ENCODE data around the gene POLE2. TPM values are rescaled to one million over a fixed set of nuclear protein-coding genes. Genes with fewer than 3 reads are reported as not detected.

The POLE2 gene
- total and polyA plus RNA-seq, 2 of the 4 experiments (the other 2 are of a cell fraction): 12.2 to 12.3 TPM

DNA sequence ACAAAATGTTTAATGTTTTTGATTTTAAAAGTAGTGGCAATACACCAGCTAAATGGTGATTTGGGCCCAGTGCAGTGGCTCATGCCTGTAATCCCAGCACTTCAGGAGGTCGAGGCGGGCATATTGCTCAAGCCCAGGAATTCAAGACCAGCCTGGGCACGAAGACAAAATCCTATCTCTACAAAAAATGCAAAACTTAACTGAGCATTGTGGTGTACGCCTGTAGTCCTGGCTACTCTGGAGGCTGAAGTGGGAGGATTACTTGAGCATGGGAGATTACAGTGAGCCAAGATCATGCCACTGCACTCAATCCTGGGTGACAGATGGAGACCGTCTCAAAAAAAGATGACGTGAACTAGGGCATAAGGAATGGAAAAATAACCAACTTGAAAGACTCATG is 72.2 kb downstream of the POLE2 start:
- BruUV-seq (replicated peaks): no TSS peak
- TF ChIP-seq POLR2A (IDR thresholded peaks at IDR 0.05; ENCODE audit: low read depth, low read length) (no peak), RCOR1 (IDR thresholded peaks at IDR 0.05; ENCODE audit: insufficient replicate concordance, low read length) (no peak)
- TF ChIP-seq, protein P1, sequence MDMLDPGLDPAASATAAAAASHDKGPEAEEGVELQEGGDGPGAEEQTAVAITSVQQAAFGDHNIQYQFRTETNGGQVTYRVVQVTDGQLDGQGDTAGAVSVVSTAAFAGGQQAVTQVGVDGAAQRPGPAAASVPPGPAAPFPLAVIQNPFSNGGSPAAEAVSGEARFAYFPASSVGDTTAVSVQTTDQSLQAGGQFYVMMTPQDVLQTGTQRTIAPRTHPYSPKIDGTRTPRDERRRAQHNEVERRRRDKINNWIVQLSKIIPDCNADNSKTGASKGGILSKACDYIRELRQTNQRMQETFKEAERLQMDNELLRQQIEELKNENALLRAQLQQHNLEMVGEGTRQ (IDR thresholded peaks at IDR 0.05; ENCODE audit: low read depth, low read length): no peak
- H2BK15ac ChIP-seq (ENCODE audit: low read depth, low read length): no peak overlapping the region
- no peak overlapping the region for H2AK9ac ChIP-seq (replicated peaks; ENCODE audit: low read depth, low read length, poor library complexity)
- H4K20me1 ChIP-seq (ENCODE audit: insufficient read depth, low read length): peaks cover 20% of the 10 kb centered on the region
- H3K4me2 ChIP-seq (ENCODE audit: low read depth, low read length): no peak overlapping the region
- H3K36me3 ChIP-seq (ENCODE audit: control insufficient read depth, insufficient read depth, low read length): peaks cover 9% of the 10 kb centered on the region
- DNase-seq (no peak), ATAC-seq (ENCODE audit: low read depth) (no peak)
- H2BK5ac ChIP-seq (ENCODE audit: low read depth, low read length, poor library complexity, severe bottlenecking): peak overlapping the region; percentile 3
- no peak overlapping the region for H2BK120ac ChIP-seq (ENCODE audit: low read depth, low read length)
- CTCF ChIA-PET: no interaction called here
- no peak overlapping the region for H3K9ac ChIP-seq (ENCODE audit: low read depth, low read length)
- peaks cover 14 to 41% of the 10 kb centered on the region in 2 experiments; a peak in 3 of 4 replicates for H3K79me1 ChIP-seq (ENCODE audit: low read depth in 1 of 2, low read length in 2 of 2)
- no peak overlapping the region for H3K14ac ChIP-seq (replicated peaks; ENCODE audit: low read depth, low read length)
- in situ Hi-C loops (cut with MboI; ENCODE audit: low sequenced_read_pairs): no loop called here
- peak overlapping the region in 1 of 2 experiments; percentile 30; a peak in 1 of 4 replicates for H4K8ac ChIP-seq (ENCODE audit: low read depth in 2 of 2, low read length in 2 of 2)
- H3K18ac ChIP-seq (ENCODE audit: low read depth, low read length): no peak overlapping the region
- peaks cover 10% of the 10 kb centered on the region for H3K9me1 ChIP-seq (ENCODE audit: insufficient read depth, low read length)
- intact Hi-C loops (cut with micrococcal nuclease): no loop called here
- no peak overlapping the region for H3K27ac ChIP-seq (ENCODE audit: insufficient read depth, low read length)
- H3K4me1 ChIP-seq (ENCODE audit: control insufficient read depth, insufficient read depth, low read length): peaks cover 7% of the 10 kb centered on the region
- no peak overlapping the region for H3K56ac ChIP-seq (ENCODE audit: extremely low read depth, insufficient read depth, low read length)
- no peak overlapping the region for H3K4me3 ChIP-seq (ENCODE audit: insufficient read depth, low read depth, low read length)
- no CpG with 5 or more reads among the region's 6 CpGs for WGBS, 2 experiments (ENCODE audit: extremely low coverage in 2 of 2, insufficient read length in 1 of 2)
- no peaks in the 10 kb centered on the region for H3K9me3 ChIP-seq (ENCODE audit: control insufficient read depth, insufficient read depth, low read length)
- H3K23ac ChIP-seq (ENCODE audit: low read depth, low read length): no peak overlapping the region
- H2BK20ac ChIP-seq (ENCODE audit: low read depth, low read length): no peak overlapping the region
- no peak overlapping the region for H3K4ac ChIP-seq (ENCODE audit: low read depth, low read length)
- H3K27me3 ChIP-seq (ENCODE audit: control insufficient read depth, insufficient read depth, low read length): no peaks in the 10 kb centered on the region
- dilution Hi-C loops (cut with HindIII; ENCODE audit: low sequenced_read_pairs, unreplicated experiment): no loop called here
- no peak overlapping the region for H2AFZ ChIP-seq (replicated peaks; ENCODE audit: low read length, poor library complexity)
- H4K91ac ChIP-seq (ENCODE audit: insufficient read depth, low read depth, low read length): no peak overlapping the region
- POLR2A ChIA-PET (ENCODE audit: unreplicated experiment): no interaction called here
- H4K5ac ChIP-seq (ENCODE audit: low read depth, low read length): no peak overlapping the region
- H2AK5ac ChIP-seq (ENCODE audit: low read depth, low read length): no peak overlapping the region

All from IMR-90 (cell line).